HUES48 (cell line): Measurements from ENCODE around the gene RASA3.

Experiments
- H3K27ac ChIP-seq: one replicate; pipeline ENCODE4 v1.7.0; 2013; ENCODE audit warnings: low read depth, low read length, inconsistent platforms
- H3K27me3 ChIP-seq: 2 replicates; pipeline ENCODE4 v1.6.1; 2013; ENCODE audit warnings: mild to moderate bottlenecking, low read length; ENCODE audit not compliant: control insufficient read depth, insufficient read depth
- H3K36me3 ChIP-seq: 2 replicates; pipeline ENCODE4 v1.6.1; 2013; ENCODE audit warnings: low read length; ENCODE audit not compliant: control insufficient read depth, insufficient read depth
- H3K4me1 ChIP-seq: 2 replicates; pipeline ENCODE4 v1.6.1; 2013; ENCODE audit warnings: mild to moderate bottlenecking, low read length; ENCODE audit not compliant: control insufficient read depth, insufficient read depth
- H3K4me3 ChIP-seq: 2 replicates; pipeline ENCODE4 v1.5.1; 2013; ENCODE audit warnings: mild to moderate bottlenecking, low read depth, low read length
- H3K9ac ChIP-seq: 2 replicates; pipeline ENCODE4 v1.6.1; 2013; ENCODE audit warnings: mild to moderate bottlenecking, low read depth, low read length, moderate library complexity
- H3K9me3 ChIP-seq: 2 replicates; pipeline ENCODE4 v1.6.1; 2013; ENCODE audit warnings: low read length; ENCODE audit not compliant: control insufficient read depth, insufficient read depth

Gene RASA3

GRCh38 chr13:114066956-114067355, 65.5 kb downstream of the RASA3 start:
- H3K4me3 ChIP-seq, result no peak overlapping the region

GRCh38 chr13:114065926-114066774, 66.3 kb downstream of the RASA3 start:
- Histone ChIP-seq H3K27ac (peak overlapping the region; percentile 92), H3K27me3 (no peaks in the 10 kb centered on the region), H3K4me3 (no peak overlapping the region), H3K9ac (no peak overlapping the region; the same call in 1 of the 2 replicates), H3K4me1 (peaks cover 14% of the 10 kb centered on the region), H3K36me3 (no peaks in the 10 kb centered on the region), H3K9me3 (no peaks in the 10 kb centered on the region)

More at GRCh38 chr13:114066956-114067355, 65.5 kb downstream of the RASA3 start:
- Histone ChIP-seq H3K9ac (no peak overlapping the region), H3K36me3 (no peaks in the 10 kb centered on the region), H3K27ac (no peak overlapping the region), H3K4me1 (peaks cover 19% of the 10 kb centered on the region), H3K27me3 (no peaks in the 10 kb centered on the region), H3K9me3 (no peaks in the 10 kb centered on the region)

GRCh38 chr13:114065141-114065925, 67.1 kb downstream of the RASA3 start:
- Histone ChIP-seq H3K4me1 (peaks cover 14% of the 10 kb centered on the region), H3K9ac (peak overlapping the region; percentile 15; the same call in 1 of the 2 replicates), H3K27me3 (no peaks in the 10 kb centered on the region), H3K27ac (peak overlapping the region; percentile 92), H3K36me3 (no peaks in the 10 kb centered on the region), H3K4me3 (no peak overlapping the region), H3K9me3 (no peaks in the 10 kb centered on the region)

- H3K4me3 ChIP-seq, result no peak overlapping the region
- H3K9me3 ChIP-seq, result no peaks in the 10 kb centered on the region
- H3K4me1 ChIP-seq, result peaks cover 14% of the 10 kb centered on the region
- no peaks in the 10 kb centered on the region for H3K27me3 ChIP-seq
- peak overlapping the region; percentile 92 for H3K27ac ChIP-seq
- no peak overlapping the region for H3K9ac ChIP-seq
- H3K36me3 ChIP-seq, result no peaks in the 10 kb centered on the region
Measured at GRCh38 chr13:114064450-114065140, 67.8 kb downstream of the RASA3 start.

GRCh38 chr13:114063545-114064449, 68.6 kb downstream of the RASA3 start:
- no peak overlapping the region for H3K9ac ChIP-seq
- no peaks in the 10 kb centered on the region for H3K9me3 ChIP-seq
- H3K4me1 ChIP-seq, result peaks cover 14% of the 10 kb centered on the region
- H3K36me3 ChIP-seq, result no peaks in the 10 kb centered on the region
- H3K4me3 ChIP-seq, result no peak overlapping the region
- H3K27me3 ChIP-seq, result no peaks in the 10 kb centered on the region
- peak overlapping the region; percentile 92 for H3K27ac ChIP-seq

- Histone ChIP-seq H3K4me3 (no peak overlapping the region), H3K36me3 (no peaks in the 10 kb centered on the region), H3K9me3 (no peaks in the 10 kb centered on the region), H3K27ac (no peak overlapping the region), H3K27me3 (no peaks in the 10 kb centered on the region), H3K9ac (no peak overlapping the region), H3K4me1 (peaks cover 14% of the 10 kb centered on the region)
Measured at GRCh38 chr13:114062754-114063153, 69.7 kb downstream of the RASA3 start.

GRCh38 chr13:114062341-114062740, 70.1 kb downstream of the RASA3 start:
- H3K36me3 ChIP-seq, result no peaks in the 10 kb centered on the region
- no peaks in the 10 kb centered on the region for H3K9me3 ChIP-seq
- H3K27me3 ChIP-seq, result no peaks in the 10 kb centered on the region
- H3K27ac ChIP-seq, result no peak overlapping the region
- H3K4me1 ChIP-seq, result peaks cover 14% of the 10 kb centered on the region
- no peak overlapping the region for H3K4me3 ChIP-seq
- no peak overlapping the region for H3K9ac ChIP-seq

- Histone ChIP-seq H3K27ac (no peak overlapping the region), H3K4me1 (peaks cover 14% of the 10 kb centered on the region), H3K36me3 (no peaks in the 10 kb centered on the region), H3K9ac (no peak overlapping the region), H3K27me3 (no peaks in the 10 kb centered on the region), H3K4me3 (no peak overlapping the region), H3K9me3 (no peaks in the 10 kb centered on the region)
Measured at GRCh38 chr13:114061744-114062143, 70.7 kb downstream of the RASA3 start.

GRCh38 chr13:114061047-114061446, 71.4 kb downstream of the RASA3 start:
- Histone ChIP-seq H3K9me3 (no peaks in the 10 kb centered on the region), H3K4me1 (peaks cover 14% of the 10 kb centered on the region), H3K36me3 (no peaks in the 10 kb centered on the region), H3K27me3 (no peaks in the 10 kb centered on the region), H3K9ac (no peak overlapping the region), H3K4me3 (no peak overlapping the region), H3K27ac (no peak overlapping the region)
